GM19438 (cell line): ENCODE results near the gene LCK.

Experiments
- ATAC-seq: cut with Tn5 transposase; IDR thresholded peaks from one replicate; pipeline ENCODE4 v1.9.1; 2021; ENCODE audit warnings: low read depth; ENCODE audit not compliant: unreplicated experiment

LCK gene

DNA sequence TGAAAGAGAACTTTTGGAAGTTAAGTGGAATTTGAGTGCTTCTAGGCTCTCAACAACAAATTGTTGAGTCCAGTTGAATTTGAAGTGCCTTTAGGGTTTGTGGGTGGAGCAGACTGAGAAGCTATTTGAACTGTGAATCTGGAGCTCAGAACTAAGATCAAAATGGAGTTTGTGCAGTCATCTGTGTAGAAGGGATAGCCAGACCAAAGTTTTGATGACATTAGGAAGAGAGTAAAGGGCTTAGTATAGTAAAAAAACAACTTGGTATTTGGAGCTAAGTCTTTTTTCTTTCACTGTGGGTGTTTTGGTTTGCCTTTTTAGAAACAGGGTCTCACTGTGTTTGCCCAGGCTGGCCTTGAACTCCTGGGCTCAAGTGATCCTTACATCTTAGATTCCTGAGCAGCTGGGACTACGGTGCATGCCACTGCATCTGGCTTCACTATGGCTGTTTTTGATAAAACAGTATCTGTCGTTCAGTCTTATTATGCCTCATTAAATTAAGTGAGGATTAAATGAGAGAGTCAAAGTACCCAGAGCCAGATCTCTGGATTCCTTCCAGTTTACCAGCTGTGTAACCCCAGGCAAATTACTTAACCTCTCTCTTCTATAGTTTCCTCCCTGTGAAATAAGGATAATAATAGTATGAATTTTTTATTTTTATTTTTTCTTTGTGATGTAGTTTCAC is 60.8 kb downstream of the LCK start:
- ATAC-seq: no peak

DNA sequence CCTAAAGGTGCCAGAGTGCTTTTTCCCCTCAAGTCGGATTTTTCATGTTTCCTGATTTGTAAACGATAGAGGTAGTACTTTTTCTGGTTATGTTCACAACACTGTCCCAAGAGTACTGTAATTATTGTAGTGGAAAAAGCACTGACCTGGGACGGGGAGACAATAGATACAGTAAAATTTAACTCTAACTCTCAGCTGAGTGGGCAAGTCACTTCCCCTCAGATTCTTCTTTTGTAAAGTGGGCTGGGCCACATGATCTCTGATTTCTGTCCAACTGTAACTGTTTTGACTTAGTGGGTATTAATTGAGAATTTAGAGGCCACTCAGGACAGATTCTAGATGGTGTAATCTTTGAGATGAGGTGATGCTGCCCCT is 65.8 kb downstream of the LCK start:
- ATAC-seq: no peak

DNA sequence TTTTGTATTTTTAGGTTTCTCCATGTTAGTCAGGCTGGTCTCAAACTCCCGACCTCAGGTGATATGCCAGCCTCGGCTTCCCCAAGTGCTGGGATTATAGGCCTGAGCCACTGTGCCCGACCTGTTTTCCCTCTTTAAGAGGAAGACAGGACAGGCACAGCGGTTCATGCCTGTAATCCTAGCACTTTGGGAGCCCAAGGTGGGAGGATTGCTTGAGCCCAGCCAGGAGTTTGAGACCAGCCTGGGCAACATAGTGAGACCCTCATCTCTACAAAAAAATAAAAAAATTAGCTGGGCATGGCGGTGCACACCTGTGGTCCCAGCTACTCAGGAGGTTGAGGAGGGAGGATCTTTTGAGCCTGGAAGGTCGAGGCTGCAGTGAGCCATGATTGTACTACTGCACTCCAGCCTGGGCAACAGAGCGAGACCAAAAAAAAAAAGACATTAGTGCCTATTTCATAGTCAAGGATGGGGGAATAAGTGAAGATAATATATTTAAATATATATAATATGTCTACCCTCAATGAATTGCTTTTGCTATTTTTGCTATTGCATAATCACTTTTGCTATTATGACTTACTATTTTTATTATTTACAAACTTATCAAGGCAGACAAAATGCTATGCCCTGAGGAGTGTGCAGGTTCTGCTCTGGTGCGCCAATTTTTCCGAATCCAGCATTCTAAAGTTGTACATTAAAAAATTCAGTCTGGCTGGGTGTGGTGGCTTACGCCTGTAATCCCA is 67.2 kb downstream of the LCK start:
- ATAC-seq: no peak

DNA sequence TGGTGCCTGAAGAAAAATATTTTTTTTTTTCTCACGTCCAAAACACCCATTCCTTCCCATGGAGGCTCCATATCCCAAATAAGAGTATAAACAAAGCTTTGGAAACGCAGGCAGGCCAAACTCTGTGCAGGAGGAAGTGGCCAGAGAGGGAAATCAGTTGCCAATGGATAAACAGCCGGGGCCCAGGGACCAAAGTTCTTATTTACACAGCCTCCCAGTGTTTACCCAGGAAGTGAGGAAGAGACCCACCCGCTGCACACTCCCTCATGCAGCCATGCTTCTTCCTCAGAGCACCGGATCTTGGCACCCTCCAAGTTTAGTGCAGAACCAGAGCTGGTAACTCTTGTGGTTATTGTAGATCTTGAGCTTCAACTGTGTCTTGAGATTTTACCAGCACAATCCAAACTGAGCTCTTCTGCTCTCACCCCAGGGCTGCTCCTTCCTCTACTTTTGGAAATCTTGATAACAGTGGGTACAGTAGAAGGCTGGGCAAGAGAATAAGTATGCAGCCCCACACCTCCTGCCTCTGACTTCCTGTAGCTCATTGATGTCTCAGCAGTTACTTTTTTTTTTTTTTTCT is 70.7 kb downstream of the LCK start:
- ATAC-seq: no peak

DNA sequence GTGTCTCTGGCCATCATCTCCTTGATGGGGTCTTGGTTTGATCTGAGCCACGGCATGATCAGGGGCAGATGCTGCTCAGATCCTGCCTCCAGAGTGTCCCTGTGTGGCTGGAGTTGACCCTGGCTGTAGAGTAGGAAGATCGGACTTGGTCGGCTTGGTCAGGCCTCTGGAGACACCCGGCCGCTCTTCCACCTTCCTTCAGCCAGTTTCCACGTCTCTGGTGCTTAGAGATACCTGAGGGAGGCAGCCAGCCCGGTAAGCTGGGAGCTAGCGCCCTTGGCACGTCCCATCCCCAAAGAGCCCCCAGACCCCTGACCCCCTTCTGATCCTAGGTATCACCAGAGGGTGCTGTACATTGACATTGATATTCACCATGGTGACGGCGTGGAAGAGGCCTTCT is 76.1 kb downstream of the LCK start:
- no peak for ATAC-seq

DNA sequence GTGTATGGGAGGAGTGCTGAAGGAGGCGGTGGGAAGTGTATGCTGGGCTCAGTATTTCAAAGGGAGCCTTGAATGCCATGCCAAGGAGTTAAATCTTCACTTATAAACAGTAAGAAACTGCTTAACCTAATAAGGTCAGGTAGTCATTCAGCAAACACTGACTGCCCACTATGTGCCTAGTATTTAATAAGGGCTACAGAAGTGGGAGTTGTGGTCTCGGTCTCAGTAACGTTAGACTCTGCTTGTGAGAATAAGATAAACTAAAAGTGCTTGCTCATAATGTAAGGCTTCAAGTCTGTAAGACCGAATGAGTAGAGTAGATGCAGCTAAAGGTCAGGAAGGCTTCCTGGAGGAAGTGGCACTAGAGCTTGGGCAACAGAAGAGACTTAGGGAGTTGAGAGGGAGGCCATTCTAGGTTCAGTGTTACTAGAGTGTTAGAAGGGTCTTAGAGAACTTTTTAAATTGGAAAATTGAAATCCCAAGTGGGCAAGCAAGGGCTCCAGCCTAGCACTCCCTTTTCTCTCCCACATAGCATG is 78.9 kb downstream of the LCK start:
- ATAC-seq: no peak

DNA sequence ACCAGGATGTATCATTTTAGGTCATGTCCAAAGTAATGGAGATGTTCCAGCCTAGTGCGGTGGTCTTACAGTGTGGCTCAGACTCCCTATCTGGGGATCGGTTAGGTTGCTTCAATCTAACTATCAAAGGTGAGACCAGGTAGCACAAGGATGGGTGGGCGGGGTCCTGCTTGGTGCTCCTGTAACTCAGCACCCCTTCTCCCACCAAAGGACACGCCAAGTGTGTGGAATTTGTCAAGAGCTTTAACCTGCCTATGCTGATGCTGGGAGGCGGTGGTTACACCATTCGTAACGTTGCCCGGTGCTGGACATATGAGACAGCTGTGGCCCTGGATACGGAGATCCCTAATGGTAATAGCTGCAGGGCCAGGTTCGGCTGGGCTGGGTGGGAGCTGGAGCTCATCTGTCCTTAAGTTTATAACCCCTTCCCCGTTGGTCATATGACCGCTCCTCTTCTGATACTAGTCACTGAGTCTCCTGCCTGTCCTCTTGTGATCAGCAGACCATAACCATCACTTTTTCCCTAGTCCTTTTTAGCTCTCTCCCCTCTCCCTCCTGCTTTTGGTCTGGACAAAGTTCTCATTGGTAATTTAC is 79.6 kb downstream of the LCK start:
- no peak for ATAC-seq

DNA sequence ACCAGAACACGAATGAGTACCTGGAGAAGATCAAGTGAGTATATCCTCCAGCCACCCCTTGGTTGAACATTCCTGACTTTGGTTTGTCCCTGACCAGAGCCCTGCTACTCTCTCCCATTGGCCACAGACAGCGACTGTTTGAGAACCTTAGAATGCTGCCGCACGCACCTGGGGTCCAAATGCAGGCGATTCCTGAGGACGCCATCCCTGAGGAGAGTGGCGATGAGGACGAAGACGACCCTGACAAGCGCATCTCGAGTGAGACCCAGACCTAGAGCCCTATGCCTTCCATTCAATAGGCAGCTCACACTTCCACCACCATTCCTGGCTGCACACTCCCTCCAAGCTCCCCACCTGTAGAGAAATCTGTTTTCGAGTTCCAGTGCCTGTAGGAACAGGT is 80.5 kb downstream of the LCK start:
- no peak for ATAC-seq

DNA sequence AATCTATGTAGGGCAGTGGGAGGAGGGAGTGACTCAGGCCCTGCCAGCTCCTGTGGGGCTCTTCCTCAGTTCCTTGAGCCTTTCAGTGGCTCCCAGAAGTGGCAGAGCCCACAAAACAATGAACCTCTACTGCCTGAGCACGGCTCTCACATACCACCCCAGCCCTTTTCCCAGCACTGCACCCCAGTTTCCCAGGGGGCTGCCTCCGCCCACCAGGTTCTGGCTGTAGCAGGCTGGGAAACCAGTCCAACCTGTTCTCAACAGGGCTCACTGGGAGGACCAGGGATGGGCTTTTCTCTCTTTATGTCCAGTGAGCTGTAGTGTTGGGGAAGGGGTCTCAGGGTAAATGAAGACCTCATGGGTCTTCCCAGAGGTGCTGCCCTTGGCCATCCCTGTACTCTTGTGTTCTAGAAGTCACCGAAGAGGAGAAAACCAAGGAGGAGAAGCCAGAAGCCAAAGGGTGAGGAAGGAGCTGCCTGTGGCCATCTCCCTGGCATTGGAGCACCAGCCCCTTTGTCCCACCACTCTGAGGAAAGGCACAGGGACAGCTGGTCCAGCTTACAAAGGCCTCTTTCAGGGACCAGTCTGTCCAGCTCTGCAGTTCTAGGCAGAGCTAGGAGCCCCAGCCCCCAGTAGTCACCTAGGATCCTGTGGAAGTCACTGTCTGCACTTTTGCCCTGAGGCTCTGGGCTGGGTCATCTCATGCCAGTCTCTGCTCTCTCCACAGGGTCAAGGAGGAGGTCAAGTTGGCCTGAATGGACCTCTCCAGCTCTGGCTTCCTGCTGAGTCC is 81.4 kb downstream of the LCK start:
- ATAC-seq: no peak

DNA sequence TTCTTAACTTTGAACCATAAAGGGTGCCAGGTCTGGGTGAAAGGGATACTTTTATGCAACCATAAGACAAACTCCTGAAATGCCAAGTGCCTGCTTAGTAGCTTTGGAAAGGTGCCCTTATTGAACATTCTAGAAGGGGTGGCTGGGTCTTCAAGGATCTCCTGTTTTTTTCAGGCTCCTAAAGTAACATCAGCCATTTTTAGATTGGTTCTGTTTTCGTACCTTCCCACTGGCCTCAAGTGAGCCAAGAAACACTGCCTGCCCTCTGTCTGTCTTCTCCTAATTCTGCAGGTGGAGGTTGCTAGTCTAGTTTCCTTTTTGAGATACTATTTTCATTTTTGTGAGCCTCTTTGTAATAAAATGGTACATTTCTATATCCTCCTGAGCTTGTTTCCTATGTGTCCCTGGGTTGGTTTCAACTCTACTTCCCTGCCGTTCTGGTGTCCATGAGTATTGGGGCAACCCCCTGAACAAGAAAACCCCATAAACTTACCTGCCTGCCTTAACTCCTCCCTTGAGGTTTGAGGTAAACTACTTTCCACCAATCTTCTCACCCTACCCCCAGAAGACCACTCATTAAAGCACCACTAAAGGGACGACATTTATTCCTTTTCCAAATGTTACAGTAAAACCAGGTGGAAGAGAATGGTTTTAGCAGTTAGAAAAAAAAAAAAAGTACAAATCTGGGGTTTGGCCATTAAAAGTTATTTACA is 82.3 kb downstream of the LCK start:
- ATAC-seq: no peak

DNA sequence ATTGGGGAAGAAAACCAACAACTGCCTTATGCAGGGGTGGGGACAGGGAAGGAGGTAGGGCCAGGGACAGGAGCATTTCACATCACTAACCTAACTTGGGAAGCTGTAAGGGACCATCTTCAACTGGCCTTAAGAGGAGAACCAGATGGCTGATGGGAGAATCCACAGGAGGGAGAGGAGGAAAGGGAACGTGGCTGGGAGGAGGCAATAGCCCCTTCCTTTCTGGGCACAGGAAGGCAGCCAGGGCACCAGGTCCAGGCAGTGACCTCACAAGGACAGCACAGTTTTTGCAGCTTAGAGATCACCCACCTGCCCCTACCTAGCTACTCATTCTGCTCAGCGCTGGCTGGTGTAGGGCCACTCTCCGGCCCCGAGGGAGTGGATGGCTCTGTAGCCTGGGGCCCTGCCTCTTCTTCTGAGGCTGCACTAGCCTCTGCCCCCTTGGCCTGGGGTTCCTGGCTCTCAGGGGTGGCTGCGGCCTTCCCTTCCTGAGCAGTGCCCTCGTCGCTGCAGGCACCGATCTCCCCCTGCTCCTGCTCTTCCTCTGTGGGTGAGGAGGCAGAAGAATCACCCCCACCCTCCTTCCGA is 83.3 kb downstream of the LCK start:
- no peak for ATAC-seq

DNA sequence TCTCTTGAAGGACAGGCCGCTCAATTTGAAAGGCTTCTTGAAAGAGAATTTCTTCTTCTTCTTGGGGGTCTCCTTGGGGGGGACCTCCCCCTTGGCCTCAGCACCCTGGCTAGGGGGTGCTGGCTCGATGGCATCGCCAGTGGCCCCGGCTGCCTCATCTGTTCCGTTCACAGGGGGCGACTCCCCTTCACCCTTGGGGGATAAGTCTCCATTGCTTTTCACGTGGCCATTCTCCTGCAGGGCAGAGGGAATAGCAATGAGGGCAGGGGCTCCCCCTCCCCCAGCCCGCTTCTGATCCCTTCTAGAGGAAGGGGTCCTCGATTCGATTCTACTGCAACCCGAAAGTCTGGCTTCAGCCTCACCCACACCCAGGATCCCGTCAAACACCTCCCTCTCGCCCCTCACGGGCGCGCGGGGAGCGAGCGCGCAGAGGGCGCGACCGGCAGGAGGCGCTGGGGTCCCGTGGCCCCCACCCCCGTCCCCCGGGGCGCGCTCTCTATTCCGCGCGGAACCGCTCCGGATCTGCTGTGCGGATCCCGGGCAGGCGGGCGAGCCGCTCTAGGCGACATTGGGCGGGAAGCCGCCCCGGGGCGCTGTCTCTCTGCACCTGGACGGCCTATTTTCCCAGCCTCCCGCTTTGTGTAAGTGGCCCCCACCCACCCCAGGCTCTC is 83.9 kb downstream of the LCK start:
- ATAC-seq: no peak

DNA sequence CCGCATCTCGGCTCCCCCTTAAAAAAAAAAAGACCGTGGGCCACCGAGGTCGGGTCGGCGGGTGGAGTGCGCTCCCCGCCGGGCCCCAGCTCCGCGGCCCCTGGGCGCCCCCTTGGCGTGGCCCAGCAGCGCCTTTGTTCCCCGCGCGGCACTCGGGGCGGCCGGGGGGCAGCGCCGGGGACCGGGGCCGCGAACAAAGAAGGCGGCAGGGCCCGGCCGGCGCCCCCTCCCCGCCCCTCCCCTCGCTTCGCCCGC is 84.4 kb downstream of the LCK start:
- ATAC-seq: no peak
